ENCODE results near the gene POC1A. TPM values are rescaled to one million over a fixed set of nuclear protein-coding genes. Genes with fewer than 3 reads are reported as not detected.

The POC1A gene
- total RNA-seq, 1 experiment from 2014 or later, result 32.2 TPM

- no peak for DNase-seq
- ChIA-PET CTCF (no interaction called here), POLR2A (no interaction called here)
- Histone ChIP-seq H3K4me1 (no peaks in the 10 kb centered on the region), H3K4me3 (ENCODE audit: low read depth, low read length) (no peak overlapping the region), H3K27me3 (replicated peaks; ENCODE audit: control insufficient read depth, insufficient read depth, low read length) (no peaks in the 10 kb centered on the region), H3K36me3 (ENCODE audit: control insufficient read depth, insufficient read depth, low read length) (no peaks in the 10 kb centered on the region), H3K9me3 (no peaks in the 10 kb centered on the region)
- no peaks in the 10 kb centered on the region for H3K9me3 Mint-ChIP-seq (ENCODE audit: unreplicated experiment)
- TF ChIP-seq CTCF (IDR thresholded peaks at IDR 0.05; ENCODE audit: insufficient read depth in 1 of 2, low read depth in 1 of 2, low read length in 1 of 2, severe bottlenecking in 1 of 2, unreplicated experiment in 1 of 2), result no peak
- no peak overlapping the region for H3K27ac Mint-ChIP-seq (ENCODE audit: unreplicated experiment)
- H3K27me3 Mint-ChIP-seq (ENCODE audit: insufficient read depth, unreplicated experiment), result no peaks in the 10 kb centered on the region
- no peaks in the 10 kb centered on the region for H3K4me1 Mint-ChIP-seq (ENCODE audit: low read depth, unreplicated experiment)
- peaks cover 5% of the 10 kb centered on the region for H3K36me3 Mint-ChIP-seq (ENCODE audit: insufficient read depth, unreplicated experiment)
- BruUV-seq (replicated peaks), result no TSS peak
- intact Hi-C loops (cut with micrococcal nuclease; ENCODE audit: unreplicated experiment), result no loop called here
- no peak overlapping the region for H3K4me3 Mint-ChIP-seq (ENCODE audit: unreplicated experiment)
Observed at GRCh38 chr3:52069135-52069534, 85.1 kb downstream of the POC1A start.

GRCh38 chr3:52068730-52069129 is 85.5 kb downstream of the POC1A start:
- CTCF ChIA-PET, result no interaction called here
- DNase-seq, result no peak

GRCh38 chr3:52068055-52068571 is 86.1 kb downstream of the POC1A start:
- Histone ChIP-seq H3K27me3 (replicated peaks; ENCODE audit: control insufficient read depth, insufficient read depth, low read length) (no peaks in the 10 kb centered on the region), H3K4me3 (ENCODE audit: low read depth, low read length) (no peak overlapping the region), H3K4me1 (no peaks in the 10 kb centered on the region), H3K36me3 (ENCODE audit: control insufficient read depth, insufficient read depth, low read length) (no peaks in the 10 kb centered on the region), H3K9me3 (no peaks in the 10 kb centered on the region)
- Mint-ChIP-seq H3K27ac (ENCODE audit: unreplicated experiment) (no peak overlapping the region), H3K4me3 (ENCODE audit: unreplicated experiment) (no peak overlapping the region), H3K36me3 (ENCODE audit: insufficient read depth, unreplicated experiment) (peaks cover 5% of the 10 kb centered on the region), H3K27me3 (ENCODE audit: insufficient read depth, unreplicated experiment) (no peaks in the 10 kb centered on the region), H3K9me3 (ENCODE audit: unreplicated experiment) (no peaks in the 10 kb centered on the region), H3K4me1 (ENCODE audit: low read depth, unreplicated experiment) (no peaks in the 10 kb centered on the region)
- TF ChIP-seq CTCF (IDR thresholded peaks at IDR 0.05; ENCODE audit: insufficient read depth in 1 of 2, low read depth in 1 of 2, low read length in 1 of 2, severe bottlenecking in 1 of 2, unreplicated experiment in 1 of 2), result no peak
- no TSS peak for BruUV-seq (replicated peaks)
- DNase-seq, result no peak
- CTCF ChIA-PET, result no interaction called here
- POLR2A ChIA-PET, result no interaction called here
- intact Hi-C loops (cut with micrococcal nuclease; ENCODE audit: unreplicated experiment), result no loop called here

More at GRCh38 chr3:52068730-52069129, 85.5 kb downstream of the POC1A start:
- no peak for TF ChIP-seq CTCF (IDR thresholded peaks at IDR 0.05; ENCODE audit: insufficient read depth in 1 of 2, low read depth in 1 of 2, low read length in 1 of 2, severe bottlenecking in 1 of 2, unreplicated experiment in 1 of 2)
- no TSS peak for BruUV-seq (replicated peaks)
- H3K27me3 Mint-ChIP-seq (ENCODE audit: insufficient read depth, unreplicated experiment), result no peaks in the 10 kb centered on the region
- no peak overlapping the region for H3K4me3 ChIP-seq (ENCODE audit: low read depth, low read length)
- POLR2A ChIA-PET, result no interaction called here
- H3K36me3 ChIP-seq (ENCODE audit: control insufficient read depth, insufficient read depth, low read length), result no peaks in the 10 kb centered on the region
- H3K36me3 Mint-ChIP-seq (ENCODE audit: insufficient read depth, unreplicated experiment), result peaks cover 5% of the 10 kb centered on the region
- no peak overlapping the region for H3K4me3 Mint-ChIP-seq (ENCODE audit: unreplicated experiment)
- H3K27me3 ChIP-seq (replicated peaks; ENCODE audit: control insufficient read depth, insufficient read depth, low read length), result no peaks in the 10 kb centered on the region
- H3K27ac Mint-ChIP-seq (ENCODE audit: unreplicated experiment), result no peak overlapping the region
- intact Hi-C loops (cut with micrococcal nuclease; ENCODE audit: unreplicated experiment), result no loop called here
- no peaks in the 10 kb centered on the region for H3K9me3 Mint-ChIP-seq (ENCODE audit: unreplicated experiment)
- H3K4me1 Mint-ChIP-seq (ENCODE audit: low read depth, unreplicated experiment), result no peaks in the 10 kb centered on the region
- H3K4me1 ChIP-seq, result no peaks in the 10 kb centered on the region
- no peaks in the 10 kb centered on the region for H3K9me3 ChIP-seq

Measured in Caco-2 (cell line).